HEK293T (cell line): ENCODE data around the gene ETDC.

Source experiments
- ARNT ChIP-seq: fragments of 450-650 bp; IDR thresholded peaks from 2 replicates; pipeline ENCODE4 v1.6.1; 2017; ENCODE audit warnings: mild to moderate bottlenecking
- BHLHE40 ChIP-seq: fragments of 450-650 bp; IDR thresholded peaks from 2 replicates; pipeline ENCODE4 v1.6.1; 2016; ENCODE audit warnings: mild to moderate bottlenecking, moderate library complexity, borderline replicate concordance
- FOXA1 ChIP-seq: fragments of 450-650 bp; IDR thresholded peaks from 2 replicates; pipeline ENCODE4 v1.6.1; 2016; ENCODE audit warnings: mild to moderate bottlenecking
- FOXM1 ChIP-seq: fragments of 450-650 bp; IDR thresholded peaks from 2 replicates; pipeline ENCODE4 v1.6.1; 2017; ENCODE audit warnings: mild to moderate bottlenecking, borderline replicate concordance
- NFRKB ChIP-seq: fragments of 450-650 bp; IDR thresholded peaks from 2 replicates; pipeline ENCODE4 v1.6.1; 2016; ENCODE audit warnings: mild to moderate bottlenecking, moderate library complexity
- SP1 ChIP-seq: fragments of 450-650 bp; IDR thresholded peaks from 2 replicates; pipeline ENCODE4 v1.6.1; 2017
- SUZ12 ChIP-seq: fragments of 450-650 bp; IDR thresholded peaks from 2 replicates; pipeline ENCODE4 v1.6.1; 2016; ENCODE audit warnings: mild to moderate bottlenecking

GRCh38 chrX:135309430-135309923 is at the start of gene ETDC:
- TF ChIP-seq FOXM1 (no peak), BHLHE40 (no peak), ARNT (no peak), SUZ12 (no peak), SP1 (no peak), NFRKB (no peak), FOXA1 (no peak)
